ENCODE measurements around the gene AFF3. TPM values are rescaled to one million over a fixed set of nuclear protein-coding genes. Genes with fewer than 3 reads are reported as not detected.

Gene AFF3
- total RNA-seq, 1 experiment from 2014 or later: 0.61 TPM

DNA sequence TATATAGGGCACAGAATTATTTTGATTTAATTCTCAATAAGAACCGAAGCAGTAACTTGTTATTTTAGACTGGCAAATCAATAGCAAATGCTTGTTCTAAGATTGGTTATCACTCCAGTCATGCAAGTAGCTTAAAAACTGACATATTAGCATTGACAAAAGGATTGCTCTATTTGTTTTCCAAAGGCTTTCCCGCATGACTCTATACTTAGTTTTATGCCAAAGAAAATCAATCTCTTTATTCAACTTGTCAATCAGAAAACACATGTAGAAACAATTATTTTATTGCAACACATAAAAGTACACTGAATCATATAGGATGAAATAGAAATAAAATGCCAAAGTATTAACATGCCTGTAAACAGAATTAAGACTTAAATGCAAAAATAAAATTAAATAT, 108.4 kb downstream of the AFF3 start:
- intact Hi-C loops (cut with micrococcal nuclease): no loop called here
- POLR2A ChIA-PET: no interaction called here
- no peak overlapping the region for H2AFZ ChIP-seq (ENCODE audit: low read depth, low read length, poor library complexity, severe bottlenecking)

More for the DNA sequence above, 108.4 kb downstream of the AFF3 start:
- Histone ChIP-seq H3K79me2 (ENCODE audit: insufficient read depth, low read length) (no peaks in the 10 kb centered on the region), H3K9me2 (ENCODE audit: insufficient read depth) (no peaks in the 10 kb centered on the region), H3K4me2 (ENCODE audit: low read length) (no peak overlapping the region), H3K36me3 (ENCODE audit: control insufficient read depth in 1 of 2, insufficient read depth in 2 of 2, low read length in 2 of 2) (no peaks in the 10 kb centered on the region), H4K20me1 (ENCODE audit: insufficient read depth) (no peaks in the 10 kb centered on the region), H3K4me3 (replicated peaks in 1 of 2; ENCODE audit: low read depth in 1 of 2, low read length in 2 of 2) (no peak overlapping the region), H3K9ac (ENCODE audit: low read length) (no peak overlapping the region), H3K27me3 (ENCODE audit: insufficient read depth, low read length) (peaks cover 37% of the 10 kb centered on the region), H3K9me3 (ENCODE audit: control insufficient read depth in 1 of 2, insufficient read depth in 1 of 2, low read depth in 1 of 2, low read length in 2 of 2) (no peaks in the 10 kb centered on the region), H3K4me1 (ENCODE audit: control insufficient read depth in 1 of 2, insufficient read depth in 2 of 2, low read length in 2 of 2) (no peaks in the 10 kb centered on the region), H3K27ac (ENCODE audit: low read depth, low read length) (no peak overlapping the region)
- DNase-seq (ENCODE audit: low read depth, low spot score) (no peak), ATAC-seq (no peak)
- RAD21 ChIA-PET (ENCODE audit: low non-redundant PET in 1 of 2, low total read pairs in 2 of 2, uncharacterized antibody in 2 of 2, unreplicated experiment in 2 of 2): no interaction called here
- no peak for TF ChIP-seq YY1 (IDR thresholded peaks at IDR 0.05; ENCODE audit: extremely low read depth, insufficient replicate concordance, low read depth, low read length)
- no peak for TF ChIP-seq SRF (IDR thresholded peaks at IDR 0.05; ENCODE audit: low read depth)
- TF ChIP-seq, protein P1, sequence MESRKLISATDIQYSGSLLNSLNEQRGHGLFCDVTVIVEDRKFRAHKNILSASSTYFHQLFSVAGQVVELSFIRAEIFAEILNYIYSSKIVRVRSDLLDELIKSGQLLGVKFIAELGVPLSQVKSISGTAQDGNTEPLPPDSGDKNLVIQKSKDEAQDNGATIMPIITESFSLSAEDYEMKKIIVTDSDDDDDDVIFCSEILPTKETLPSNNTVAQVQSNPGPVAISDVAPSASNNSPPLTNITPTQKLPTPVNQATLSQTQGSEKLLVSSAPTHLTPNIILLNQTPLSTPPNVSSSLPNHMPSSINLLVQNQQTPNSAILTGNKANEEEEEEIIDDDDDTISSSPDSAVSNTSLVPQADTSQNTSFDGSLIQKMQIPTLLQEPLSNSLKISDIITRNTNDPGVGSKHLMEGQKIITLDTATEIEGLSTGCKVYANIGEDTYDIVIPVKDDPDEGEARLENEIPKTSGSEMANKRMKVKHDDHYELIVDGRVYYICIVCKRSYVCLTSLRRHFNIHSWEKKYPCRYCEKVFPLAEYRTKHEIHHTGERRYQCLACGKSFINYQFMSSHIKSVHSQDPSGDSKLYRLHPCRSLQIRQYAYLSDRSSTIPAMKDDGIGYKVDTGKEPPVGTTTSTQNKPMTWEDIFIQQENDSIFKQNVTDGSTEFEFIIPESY (IDR thresholded peaks at IDR 0.05; ENCODE audit: extremely low read depth, insufficient replicate concordance, low read length): no peak
- no peak for TF ChIP-seq TCF7L2 (IDR thresholded peaks at IDR 0.05; ENCODE audit: borderline replicate concordance, extremely low read depth, insufficient read depth, insufficient read length)
- no peak for TF ChIP-seq EZH2 (IDR thresholded peaks at IDR 0.05)
- no peak for TF ChIP-seq POLR2AphosphoS5 (IDR thresholded peaks at IDR 0.05; ENCODE audit: low read depth, low read length)
- no peak for TF ChIP-seq FOSL1 (IDR thresholded peaks at IDR 0.05; ENCODE audit: low read depth)
- TF ChIP-seq CEBPB (IDR thresholded peaks at IDR 0.05; ENCODE audit: low read depth): no peak
- no peak for TF ChIP-seq SIN3A (IDR thresholded peaks at IDR 0.05; ENCODE audit: low read depth)
- TF ChIP-seq ELF1 (IDR thresholded peaks at IDR 0.05; ENCODE audit: borderline replicate concordance, low read depth): no peak
- TF ChIP-seq ZFX (IDR thresholded peaks at IDR 0.05): no peak
- TF ChIP-seq JUND (IDR thresholded peaks at IDR 0.05): no peak
- no peak for TF ChIP-seq RAD21 (IDR thresholded peaks at IDR 0.05; ENCODE audit: low read depth)
- TF ChIP-seq EGR1 (IDR thresholded peaks at IDR 0.05; ENCODE audit: low read depth): no peak
- TF ChIP-seq, protein P2, sequence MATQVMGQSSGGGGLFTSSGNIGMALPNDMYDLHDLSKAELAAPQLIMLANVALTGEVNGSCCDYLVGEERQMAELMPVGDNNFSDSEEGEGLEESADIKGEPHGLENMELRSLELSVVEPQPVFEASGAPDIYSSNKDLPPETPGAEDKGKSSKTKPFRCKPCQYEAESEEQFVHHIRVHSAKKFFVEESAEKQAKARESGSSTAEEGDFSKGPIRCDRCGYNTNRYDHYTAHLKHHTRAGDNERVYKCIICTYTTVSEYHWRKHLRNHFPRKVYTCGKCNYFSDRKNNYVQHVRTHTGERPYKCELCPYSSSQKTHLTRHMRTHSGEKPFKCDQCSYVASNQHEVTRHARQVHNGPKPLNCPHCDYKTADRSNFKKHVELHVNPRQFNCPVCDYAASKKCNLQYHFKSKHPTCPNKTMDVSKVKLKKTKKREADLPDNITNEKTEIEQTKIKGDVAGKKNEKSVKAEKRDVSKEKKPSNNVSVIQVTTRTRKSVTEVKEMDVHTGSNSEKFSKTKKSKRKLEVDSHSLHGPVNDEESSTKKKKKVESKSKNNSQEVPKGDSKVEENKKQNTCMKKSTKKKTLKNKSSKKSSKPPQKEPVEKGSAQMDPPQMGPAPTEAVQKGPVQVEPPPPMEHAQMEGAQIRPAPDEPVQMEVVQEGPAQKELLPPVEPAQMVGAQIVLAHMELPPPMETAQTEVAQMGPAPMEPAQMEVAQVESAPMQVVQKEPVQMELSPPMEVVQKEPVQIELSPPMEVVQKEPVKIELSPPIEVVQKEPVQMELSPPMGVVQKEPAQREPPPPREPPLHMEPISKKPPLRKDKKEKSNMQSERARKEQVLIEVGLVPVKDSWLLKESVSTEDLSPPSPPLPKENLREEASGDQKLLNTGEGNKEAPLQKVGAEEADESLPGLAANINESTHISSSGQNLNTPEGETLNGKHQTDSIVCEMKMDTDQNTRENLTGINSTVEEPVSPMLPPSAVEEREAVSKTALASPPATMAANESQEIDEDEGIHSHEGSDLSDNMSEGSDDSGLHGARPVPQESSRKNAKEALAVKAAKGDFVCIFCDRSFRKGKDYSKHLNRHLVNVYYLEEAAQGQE (IDR thresholded peaks at IDR 0.05; ENCODE audit: low read depth): no peak
- no peak for TF ChIP-seq SP1 (IDR thresholded peaks at IDR 0.05; ENCODE audit: low read depth)
- no peak for TF ChIP-seq EZH2phosphoT487 (IDR thresholded peaks at IDR 0.05; ENCODE audit: borderline replicate concordance)
- TF ChIP-seq POLR2A (IDR thresholded peaks at IDR 0.05; ENCODE audit: borderline replicate concordance, extremely low read depth, insufficient read depth, insufficient read length): no peak
- BruUV-seq (replicated peaks): no TSS peak
- CTCF ChIA-PET: no interaction called here

Measured in HCT116 (cell line).